NCI-H748 (cell line): ENCODE measurements around the gene TM4SF20.
"Not testable (repeated sequence)": the region's sequence is repeated elsewhere in the genome, so short reads cannot be mapped to it uniquely, and the experiment has no call there.

Experiments
- DNase-seq: peaks from one replicate; lab custom pipeline; 2025; ENCODE audit not compliant: unreplicated experiment; lab: John Stamatoyannopoulos, UW

The TM4SF20 gene

DNA sequence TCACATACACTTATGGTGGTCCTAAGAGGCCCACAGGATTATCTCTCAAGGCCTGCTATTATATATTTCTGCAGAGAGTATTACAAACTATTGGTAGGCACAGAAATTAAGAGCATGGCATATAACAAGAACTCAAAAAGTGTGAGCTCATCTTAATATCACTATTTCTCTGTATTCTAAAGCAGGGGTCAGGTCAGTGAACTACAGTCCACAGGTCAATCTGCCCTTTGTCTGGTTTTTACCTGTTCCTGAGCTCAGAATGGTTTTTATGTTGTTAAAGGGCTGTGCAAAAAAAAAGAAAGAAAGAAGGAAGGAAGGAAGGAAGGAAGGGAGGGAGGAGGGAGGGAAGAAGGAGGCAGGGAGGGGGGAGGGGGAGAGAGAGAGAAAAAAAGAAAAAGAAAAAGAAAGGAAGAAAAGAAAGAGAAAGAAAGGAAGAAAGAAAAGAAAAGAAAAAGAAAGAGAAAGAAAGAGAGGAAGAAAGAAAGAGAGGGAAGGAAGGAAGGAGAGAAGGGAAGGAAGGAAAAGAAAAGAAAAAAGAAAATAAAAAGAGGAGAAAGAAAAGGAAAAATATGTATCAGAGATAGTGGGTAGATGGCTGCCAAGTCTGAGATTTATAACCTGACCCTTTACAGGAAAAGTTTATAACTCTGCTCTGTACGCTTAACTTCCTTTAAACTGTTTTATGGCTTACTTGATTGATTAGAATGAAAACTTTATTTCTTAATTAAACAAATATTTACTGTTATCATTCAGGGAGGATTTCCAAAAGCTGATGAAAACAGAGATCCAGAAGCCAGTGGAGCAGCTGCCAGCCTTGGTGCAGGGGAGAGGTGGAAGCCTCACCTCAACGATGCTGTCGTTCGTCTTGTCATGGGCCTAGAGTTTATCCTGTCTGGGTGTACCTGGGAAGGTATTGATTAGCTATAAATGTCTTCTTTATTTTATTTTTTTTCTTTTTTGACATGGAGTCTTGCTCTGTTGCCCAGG, 19.9 kb upstream of the TM4SF20 start:
- DNase-seq, result no peak

DNA sequence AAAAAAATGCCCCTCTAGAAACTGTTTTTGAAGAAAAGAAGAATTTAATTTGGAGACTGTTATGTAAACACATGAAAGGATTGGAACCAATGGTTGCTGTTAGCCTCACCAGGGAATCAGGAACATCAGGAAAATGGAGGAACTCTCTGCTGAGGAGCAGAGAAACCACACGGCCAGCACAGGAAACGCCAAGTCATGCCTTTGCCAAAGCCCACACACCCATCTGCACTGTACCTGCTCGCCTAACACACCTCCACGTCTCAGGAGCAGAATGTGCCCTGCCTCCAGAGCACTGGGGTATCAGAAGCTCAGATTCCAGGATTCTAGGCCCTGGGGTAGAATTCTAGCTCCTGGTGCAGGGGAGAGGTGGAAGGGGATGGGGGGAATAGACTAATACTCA, 18.5 kb upstream of the TM4SF20 start:
- DNase-seq, result no peak

DNA sequence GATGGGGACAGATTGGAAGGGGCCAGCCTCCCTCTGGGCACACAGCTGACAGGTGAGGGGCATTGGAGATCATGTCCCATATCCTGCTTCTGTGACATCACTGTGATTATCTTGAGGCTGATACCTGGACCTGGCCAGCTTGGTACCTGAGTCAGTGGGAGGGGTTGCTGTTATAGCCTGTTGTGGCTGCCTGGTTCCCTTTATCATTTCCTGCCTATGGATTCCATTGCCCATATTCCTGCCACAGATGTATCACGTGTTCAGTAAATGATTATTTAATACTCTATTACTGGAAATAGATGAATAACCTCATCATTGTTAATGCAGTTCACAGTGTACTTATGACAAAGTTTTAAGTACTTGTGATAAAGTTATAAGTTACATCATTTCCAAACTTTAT, 16.4 kb upstream of the TM4SF20 start:
- DNase-seq, result no peak

DNA sequence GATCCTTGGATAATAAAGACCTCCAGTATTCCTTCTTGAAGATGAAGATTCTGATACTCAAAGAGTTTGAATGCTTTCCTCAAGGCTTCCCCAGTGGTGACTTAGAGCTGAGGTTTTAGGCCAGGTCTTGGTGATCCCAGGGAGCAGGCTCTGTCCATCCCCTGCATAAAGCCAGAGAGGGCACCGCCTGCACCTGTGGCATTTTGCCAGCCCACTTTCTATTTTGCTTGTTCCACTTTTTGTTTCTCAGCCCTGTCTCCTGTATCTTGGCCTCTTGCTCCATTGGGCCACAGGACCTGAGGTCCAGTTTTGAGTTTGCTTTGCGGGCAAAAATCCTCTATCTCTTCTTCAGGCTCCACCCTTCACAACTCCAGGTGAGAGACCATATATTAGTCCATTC, 15.3 kb upstream of the TM4SF20 start:
- DNase-seq, result no peak

- DNase-seq, result no peak
Observed at GRCh38 chr2:227390468-227391256, 11.6 kb upstream of the TM4SF20 start.

- DNase-seq, result no peak
Observed at GRCh38 chr2:227389661-227390060, 10.6 kb upstream of the TM4SF20 start.

DNA sequence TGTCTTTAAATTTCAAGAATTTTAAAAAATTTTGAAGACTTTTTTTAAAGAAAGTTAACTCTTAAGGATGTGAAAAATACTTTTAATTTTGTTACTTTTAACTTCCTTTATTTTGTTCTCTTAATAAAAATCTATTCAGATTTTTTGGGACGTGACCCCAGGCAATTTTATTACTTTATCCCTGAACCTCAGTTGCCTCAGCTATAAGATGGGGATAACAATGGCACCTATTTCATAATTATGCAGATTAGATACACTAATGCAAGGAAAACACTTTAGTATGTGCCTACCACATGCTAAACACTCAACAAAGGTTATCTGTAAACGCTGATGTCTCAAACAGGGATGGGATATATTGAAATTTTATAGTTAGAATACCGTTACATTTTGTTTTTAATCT, 10.1 kb upstream of the TM4SF20 start:
- no peak for DNase-seq

DNA sequence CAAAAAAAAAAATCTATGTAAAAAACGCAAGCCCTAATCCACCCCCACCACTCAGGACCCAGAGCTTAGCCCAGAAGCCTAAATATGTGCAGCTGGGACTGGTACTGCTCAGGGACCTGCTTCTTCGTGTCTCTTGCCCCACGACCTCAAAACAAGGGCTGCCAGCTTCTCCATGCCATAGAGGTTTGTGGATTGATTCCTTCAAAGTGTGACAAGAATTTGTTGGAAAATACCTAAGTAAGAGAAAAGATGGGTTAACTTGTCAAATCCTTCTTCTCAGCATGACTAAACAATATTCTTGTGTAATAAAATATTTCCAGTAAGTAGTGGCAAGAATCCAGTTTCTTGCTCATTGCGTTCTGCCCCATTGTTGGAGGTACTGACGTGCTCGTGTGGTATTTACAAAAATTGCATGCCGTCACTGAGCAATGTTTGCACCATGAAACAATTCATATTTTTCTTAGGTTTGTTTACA, 9.5 kb upstream of the TM4SF20 start:
- DNase-seq, result no peak

DNA sequence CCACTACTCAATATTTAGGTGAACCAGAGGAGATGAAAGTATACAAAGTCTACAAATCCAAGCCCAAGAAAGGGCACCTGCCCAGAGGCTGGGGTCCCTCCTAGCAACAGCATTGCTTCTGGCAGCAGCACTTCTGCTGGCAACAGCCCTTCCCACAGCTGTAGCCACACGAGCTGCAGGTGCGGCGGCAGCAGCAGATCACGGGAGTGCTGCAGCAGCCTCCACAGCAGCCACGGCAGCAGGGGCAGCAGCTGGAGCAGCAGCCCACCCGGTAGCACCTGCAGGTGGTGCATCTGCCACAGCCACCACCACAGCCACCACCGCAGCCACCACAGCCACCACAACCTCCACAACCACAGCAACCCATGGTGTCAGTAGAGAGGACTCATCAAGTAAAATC, 8.5 kb upstream of the TM4SF20 start, which contains the start of gene SCYGR1:
Gene SCYGR1 (minus strand): TSS at position 367 of the 400 bp plus-strand sequence. CDS start 0 bp downstream, at position 367.
- DNase-seq, result not testable (repeated sequence)

DNA sequence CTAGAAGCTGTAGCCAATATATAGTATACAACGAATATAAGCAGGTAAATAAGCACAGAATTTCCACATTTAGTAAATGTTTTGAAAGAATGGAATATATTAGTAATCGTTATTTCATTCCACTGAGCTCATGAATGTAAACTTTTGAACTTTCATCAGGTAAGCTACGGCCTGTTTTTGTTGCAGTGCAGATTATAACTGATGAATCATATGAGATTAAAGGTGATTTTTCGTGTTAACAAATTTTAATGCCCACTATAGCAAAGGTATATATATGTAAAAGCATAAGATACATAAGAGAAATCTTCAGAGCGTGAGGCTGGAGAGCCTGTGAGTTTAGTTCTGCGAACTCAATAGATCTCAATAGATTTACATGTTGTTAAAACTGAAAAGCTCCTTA, 7.5 kb upstream of the TM4SF20 start:
- DNase-seq, result no peak

- DNase-seq, result no peak
Observed at GRCh38 chr2:227383686-227384085, 4.6 kb upstream of the TM4SF20 start.

GRCh38 chr2:227382241-227382835, 3.2 kb upstream of the TM4SF20 start:
- DNase-seq, result not testable (repeated sequence)

- no peak for DNase-seq
Observed at GRCh38 chr2:227378371-227378782, 729 bp downstream of the TM4SF20 start.

- DNase-seq, result peak; percentile 11
Observed at GRCh38 chr2:227377467-227378351, 1.4 kb downstream of the TM4SF20 start.

DNA sequence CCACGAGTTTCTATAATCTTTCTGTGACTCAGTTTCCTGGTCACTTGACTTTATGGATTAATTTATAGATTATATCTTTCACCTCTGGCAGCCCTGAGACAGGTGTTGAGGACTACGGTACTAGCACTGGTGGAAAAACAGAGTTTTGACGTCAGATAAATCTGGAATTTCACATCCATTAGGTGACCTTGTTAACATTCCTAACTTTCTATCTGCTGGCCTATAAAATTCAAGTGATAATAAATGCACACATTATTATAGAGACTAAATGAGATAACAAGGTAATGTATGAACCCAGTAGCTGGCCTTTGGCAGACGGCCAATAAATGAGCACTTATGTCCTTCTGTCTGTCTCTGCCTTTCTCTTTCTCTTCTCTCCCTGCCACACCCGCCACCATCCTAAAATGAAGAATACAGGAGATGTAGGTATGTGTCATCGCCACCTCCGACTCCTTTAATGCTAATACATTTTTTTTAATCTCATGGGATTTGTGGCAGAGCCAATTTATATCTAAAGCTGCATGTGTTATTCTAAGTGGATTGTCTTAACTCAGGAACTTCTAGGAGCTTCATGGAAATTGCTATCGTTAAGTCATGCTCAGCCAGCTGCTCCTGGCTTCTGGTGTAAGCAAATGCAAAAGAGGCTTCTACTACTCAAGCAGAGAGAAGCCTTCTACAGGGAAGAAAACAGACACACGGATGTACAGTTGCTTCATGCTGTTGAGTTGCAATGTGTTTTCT, 2.3 kb downstream of the TM4SF20 start:
- peak; percentile 55 for DNase-seq

DNA sequence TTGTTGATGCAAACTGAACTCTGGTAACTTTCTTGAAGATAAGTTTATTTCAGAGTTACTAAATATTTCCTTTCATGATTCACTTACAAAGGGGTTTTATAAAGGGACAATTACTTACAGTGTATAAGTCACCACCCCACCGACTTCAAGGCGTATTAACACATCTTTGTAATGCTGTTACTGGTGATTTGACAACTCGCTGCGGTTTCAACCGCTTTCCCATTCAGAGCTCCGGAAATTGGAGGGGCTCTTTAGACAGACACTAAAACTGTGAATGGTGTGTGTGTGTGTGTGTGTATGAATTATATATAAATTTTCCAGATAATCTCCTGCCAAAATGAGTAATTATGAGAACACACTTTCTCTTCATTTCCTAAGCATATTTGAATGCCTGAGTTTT, 4.9 kb downstream of the TM4SF20 start:
- no peak for DNase-seq

DNA sequence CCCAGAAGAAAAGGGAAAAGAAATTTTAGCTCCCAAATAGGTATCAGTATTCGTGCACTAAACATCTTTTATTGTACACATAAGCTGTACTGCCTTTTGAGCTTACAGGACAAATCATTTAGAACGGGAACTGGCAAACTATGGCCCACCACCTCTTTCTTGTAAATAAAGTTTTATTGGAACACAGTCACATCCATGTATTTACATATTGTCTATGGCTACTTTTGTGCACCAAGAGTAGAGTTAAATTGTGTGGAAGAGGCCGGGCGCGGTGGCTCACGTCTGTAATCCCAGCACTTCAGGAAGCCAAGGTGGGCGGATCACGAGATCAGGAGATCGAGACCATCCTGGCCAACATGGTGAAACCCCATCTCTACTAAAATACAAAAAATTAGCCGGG, 5.7 kb downstream of the TM4SF20 start:
- DNase-seq, result no peak

GRCh38 chr2:227370791-227371312, 8.3 kb downstream of the TM4SF20 start:
- no peak for DNase-seq

DNA sequence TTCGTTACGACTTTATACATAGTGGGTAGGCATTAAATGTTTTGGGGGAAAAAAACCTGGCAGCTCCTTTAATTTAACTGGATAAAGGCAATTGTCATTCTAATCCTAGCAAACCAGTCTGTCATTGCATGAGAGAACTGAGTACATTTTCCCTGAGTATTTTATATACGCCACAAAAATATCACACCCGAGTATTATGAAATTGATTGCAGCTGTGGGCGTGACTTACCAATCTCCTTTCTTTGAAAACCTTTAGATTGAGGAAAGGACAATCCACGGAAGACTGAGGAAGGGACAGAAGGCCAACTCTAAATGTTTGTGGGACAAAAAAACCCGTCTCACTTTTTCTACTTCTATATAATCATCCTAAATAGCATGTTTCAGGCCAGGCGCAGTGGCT, 9.0 kb downstream of the TM4SF20 start:
- DNase-seq, result no peak
